Omental fat pad (tissue), 4 donors: Measurements from ENCODE around the gene OR51B2. TPM values are rescaled to one million over a fixed set of nuclear protein-coding genes. Genes with fewer than 3 reads are reported as not detected.

Source experiments
- ATAC-seq: fragments of 150-250 bp; one replicate; pipeline ENCODE4 v1.9.1; 2016; ENCODE audit warnings: mild to moderate bottlenecking, moderate library complexity; ENCODE audit not compliant: low FRiP score
- DNase-seq: peaks from one replicate; pipeline ENCODE4 v3.0.0-alpha.2; 2019; ENCODE audit warnings: low spot score
- CTCF ChIP-seq, 3 donors: fragments of 450-650 bp; IDR thresholded peaks; one replicate each; pipeline ENCODE4 v1.5.1; 2016 to 2017; ENCODE audit warnings: antibody characterized with exemption in 3 of 3, mild to moderate bottlenecking in 3 of 3, moderate library complexity in 2 of 3
- small RNA-seq: library from RNA; depleted of rRNA; stranded (forward); fragments of <200 nt; gene quantifications from one replicate; pipeline ENCODE3, GENCODE V24; 2016
- total RNA-seq, 4 donors: library from RNA; depleted of rRNA; stranded (reverse); fragments of >200 nt; gene quantifications; one replicate each; pipeline ENCODE4 v1.1.0, GENCODE V29; 2016

OR51B2 gene
- total RNA-seq, 4 donors from 2014 or later = 0.46 to 1.1 TPM; not detected in 2

GRCh38 chr11:5275369-5276110 is 48.6 kb downstream of the OR51B2 start:
- ATAC-seq = no peak
- TF ChIP-seq CTCF (IDR thresholded peaks at IDR 0.05) = no peak
- no peak for DNase-seq

- DNase-seq (no peak), ATAC-seq (no peak)
- no peak for TF ChIP-seq CTCF (IDR thresholded peaks at IDR 0.05)
These were observed 49.7 kb downstream of the OR51B2 start for GRCh38 chr11:5274395-5274794.

Small RNAs within 50 kb of the gene (small RNA-seq; reads per million reads assigned to genes)
- gene AC104389.3 = not detected

Other genes with a start within 250 kb of the OR51B2 start
- not detected for gene OR52A5, start 185.9 kb downstream of the OR51B2 start, total RNA-seq
- gene OR52A1, start 169.5 kb downstream of the OR51B2 start, total RNA-seq = not detected
- not detected for gene OR51V1, start 123.6 kb downstream of the OR51B2 start, total RNA-seq
- gene HBB, start 97.2 kb downstream of the OR51B2 start, total RNA-seq = 1,000 to 10,000 TPM in 1 of 4 donors, 100 to 1,000 TPM in 3; 160 to 1,928 (median 219) TPM
- 1 to 10 TPM in 2 of 4 donors, not detected in 2; 1.1 to 3.2 TPM for gene HBD, start 89.8 kb downstream of the OR51B2 start, total RNA-seq
- not detected for gene HBG1, start 74.4 kb downstream of the OR51B2 start, total RNA-seq
- 1 to 10 TPM in 1 of 4 donors, not detected in 3; 2.1 TPM for gene HBG2, start 69.5 kb downstream of the OR51B2 start, total RNA-seq
- not detected for gene HBE1, start 54.4 kb downstream of the OR51B2 start, total RNA-seq
- gene OR51B4, start 22.4 kb downstream of the OR51B2 start, total RNA-seq = not detected
- under 1 TPM in 3 of 4 donors, not detected in 1; 0.36 to 0.63 (median 0.46) TPM for gene OR51B5, start 19.2 kb upstream of the OR51B2 start, total RNA-seq
- gene OR51B6, start 27.2 kb upstream of the OR51B2 start, total RNA-seq = not detected
- gene OR51M1, start 59.5 kb upstream of the OR51B2 start, total RNA-seq = not detected
- not detected for gene OR51Q1, start 97.8 kb upstream of the OR51B2 start, total RNA-seq
- under 1 TPM in 1 of 4 donors, not detected in 3; 0.96 TPM for gene OR51I1, start 117.2 kb upstream of the OR51B2 start, total RNA-seq
- not detected for gene OR51I2, start 125.0 kb upstream of the OR51B2 start, total RNA-seq
- gene OR52D1, start 164.4 kb upstream of the OR51B2 start, total RNA-seq = not detected
- 1 to 10 TPM in 2 of 4 donors, under 1 TPM in 2; 0.82 to 1.3 (median 0.98) TPM for gene UBQLN3, start 185.7 kb upstream of the OR51B2 start, total RNA-seq
- 1 to 10 TPM in 2 of 4 donors, under 1 TPM in 2; 0.19 to 1.7 (median 0.81) TPM for gene UBQLNL, start 192.4 kb upstream of the OR51B2 start, total RNA-seq
- gene OR52H1, start 224.2 kb upstream of the OR51B2 start, total RNA-seq = 1 to 10 TPM in 1 of 4 donors, under 1 TPM in 1, not detected in 2; 0.48 to 1.8 TPM